M059J (cell line): Measurements from ENCODE around the gene ITSN1. TPM values are rescaled to one million over a fixed set of nuclear protein-coding genes. Genes with fewer than 3 reads are reported as not detected.
"Not testable (repeated sequence)": the region's sequence is repeated elsewhere in the genome, so short reads cannot be mapped to it uniquely, and the experiment has no call there.

Source experiments
- DNase-seq: peaks from one replicate; pipeline ENCODE4 v3.0.0-alpha.2; 2012; ENCODE audit warnings: low read depth
- total RNA-seq: library from RNA; depleted of rRNA; stranded (reverse); fragments of >200 nt; shearing (Covaris generic); gene quantifications from 2 replicates; pipeline ENCODE4 v1.2.3, GENCODE V29; 2014

The ITSN1 gene
- total RNA-seq, 1 experiment from 2014 or later: 25.2 TPM

- DNase-seq: no peak
Observed at GRCh38 chr21:33767960-33768359, 125.7 kb downstream of the ITSN1 start.

- no peak for DNase-seq
Observed at GRCh38 chr21:33769057-33769456, 126.8 kb downstream of the ITSN1 start.

- DNase-seq: no peak
Observed at GRCh38 chr21:33770542-33770941, 128.2 kb downstream of the ITSN1 start.

- no peak for DNase-seq
Observed at GRCh38 chr21:33771976-33772375, 129.7 kb downstream of the ITSN1 start.

GRCh38 chr21:33774551-33774950 lies 132.2 kb downstream of the ITSN1 start:
- no peak for DNase-seq

GRCh38 chr21:33775100-33775828 lies 133.0 kb downstream of the ITSN1 start:
- DNase-seq: no peak

- DNase-seq: peak; percentile 65
Observed at GRCh38 chr21:33780631-33781030, 138.3 kb downstream of the ITSN1 start.

- DNase-seq: no peak
Observed at GRCh38 chr21:33781121-33781520, 138.8 kb downstream of the ITSN1 start.

GRCh38 chr21:33783187-33783979 lies 141.1 kb downstream of the ITSN1 start:
- no peak for DNase-seq

GRCh38 chr21:33787431-33787830 lies 145.1 kb downstream of the ITSN1 start:
- no peak for DNase-seq

GRCh38 chr21:33788438-33788837 lies 146.1 kb downstream of the ITSN1 start:
- DNase-seq: not testable (repeated sequence)

GRCh38 chr21:33789697-33790096 lies 147.4 kb downstream of the ITSN1 start:
- DNase-seq: no peak

- no peak for DNase-seq
Observed at GRCh38 chr21:33791073-33791472, 148.8 kb downstream of the ITSN1 start.

GRCh38 chr21:33794596-33794995 lies 152.3 kb downstream of the ITSN1 start:
- DNase-seq: no peak

- no peak for DNase-seq
Observed at GRCh38 chr21:33797565-33797964, 155.3 kb downstream of the ITSN1 start.

- DNase-seq: no peak
Observed at GRCh38 chr21:33799378-33800090, 157.2 kb downstream of the ITSN1 start.

GRCh38 chr21:33800753-33801423 lies 158.6 kb downstream of the ITSN1 start:
- no peak for DNase-seq

- peak; percentile 97 for DNase-seq
Observed at GRCh38 chr21:33801424-33802405, 159.4 kb downstream of the ITSN1 start.

GRCh38 chr21:33802481-33802880 lies 160.2 kb downstream of the ITSN1 start:
- DNase-seq: no peak

GRCh38 chr21:33808715-33809367 lies 166.5 kb downstream of the ITSN1 start:
- no peak for DNase-seq
